MV-4-11 (cell line): ENCODE data around the gene FGD3.
"Not testable (repeated sequence)": the region's sequence is repeated elsewhere in the genome, so short reads cannot be mapped to it uniquely, and the experiment has no call there.

Experiments used
- DNase-seq: peaks from one replicate; lab custom pipeline; 2025; lab: John Stamatoyannopoulos, UW

The FGD3 gene

GRCh38 chr9:93010056-93010455 lies 62.7 kb downstream of the FGD3 start:
- DNase-seq = no peak

DNA sequence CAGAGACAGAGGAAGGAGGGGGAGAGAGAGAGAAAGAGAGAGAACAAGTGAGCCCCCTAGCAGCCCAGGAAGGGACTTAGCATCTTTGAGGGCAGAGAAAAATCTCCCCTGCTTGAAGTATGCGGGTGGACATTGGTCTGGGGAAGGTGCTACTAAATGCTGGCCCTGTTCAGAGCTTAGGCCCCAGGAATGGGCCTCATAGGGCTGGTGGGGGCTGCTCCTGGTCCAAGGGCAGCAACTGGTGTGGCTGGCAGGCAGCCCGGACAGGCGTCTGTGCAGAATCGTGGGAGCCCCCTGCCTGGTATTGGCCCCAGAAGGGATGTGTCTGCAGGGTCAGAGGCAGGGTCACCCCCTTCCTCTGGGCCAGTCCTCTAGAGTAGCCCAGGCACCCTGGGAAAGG lies 63.4 kb downstream of the FGD3 start:
- no peak for DNase-seq

DNA sequence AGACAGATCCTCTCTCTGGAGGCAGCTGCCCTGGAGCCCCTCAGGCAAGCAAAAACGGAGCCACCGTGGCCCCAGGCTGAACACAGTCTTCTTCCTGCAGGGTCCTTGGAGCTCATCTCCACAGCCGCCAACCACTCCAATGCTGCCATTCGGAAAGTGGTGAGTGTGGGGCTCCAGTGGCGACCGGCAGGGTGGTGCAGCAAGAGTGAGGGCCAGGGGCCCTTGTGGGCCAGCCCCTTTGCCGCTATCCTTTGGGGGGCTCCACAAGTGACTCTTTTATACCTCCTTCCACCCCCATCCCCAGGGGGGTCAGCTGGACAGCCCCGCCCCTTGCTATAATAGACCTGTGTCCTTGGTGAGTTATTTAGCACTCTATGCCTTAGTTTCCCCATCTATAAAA lies 63.8 kb downstream of the FGD3 start:
- no peak for DNase-seq

DNA sequence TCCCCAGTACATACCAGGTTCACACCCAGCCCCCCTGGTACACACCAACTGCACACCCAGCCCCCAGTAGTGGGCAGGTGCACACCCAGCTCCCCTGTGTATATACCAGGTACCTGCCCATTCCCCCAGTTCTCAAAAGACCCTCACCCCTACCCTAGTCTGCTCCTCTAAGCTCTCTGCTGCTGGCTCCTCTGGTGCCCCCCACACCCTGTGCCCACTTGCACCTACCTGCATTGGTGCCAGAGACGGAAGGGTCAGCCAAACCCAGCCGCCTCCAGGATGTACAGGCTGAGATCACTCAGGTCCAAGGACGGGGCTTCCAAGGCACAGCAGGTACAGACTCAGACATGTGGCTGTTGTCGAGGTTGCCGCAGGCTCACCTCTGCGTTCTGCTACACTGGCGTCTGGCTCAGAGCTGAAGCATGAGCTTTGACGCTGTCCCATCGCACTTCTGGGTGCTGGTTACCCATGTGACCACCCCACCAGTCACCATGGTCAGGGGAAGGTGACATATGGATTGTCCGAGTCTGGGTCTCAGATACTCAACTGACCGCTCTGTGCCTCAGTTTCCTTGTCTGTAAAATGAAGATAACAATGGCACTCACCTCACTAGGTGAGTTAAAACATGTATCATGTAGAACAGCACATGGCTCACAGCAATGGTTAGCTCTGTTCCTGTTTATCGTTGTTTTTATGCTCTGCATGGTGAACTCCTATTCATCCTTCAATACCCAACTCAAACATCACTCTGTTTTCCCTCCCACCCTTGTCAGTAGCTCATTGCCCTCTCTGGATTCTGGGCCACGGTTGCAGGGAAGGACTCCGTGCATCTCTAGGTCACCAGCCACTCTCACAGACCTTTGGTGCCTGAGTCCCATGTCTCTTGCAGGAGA lies 65.9 kb downstream of the FGD3 start:
- DNase-seq = no peak

GRCh38 chr9:93013856-93014582 lies 66.7 kb downstream of the FGD3 start:
- no peak for DNase-seq

DNA sequence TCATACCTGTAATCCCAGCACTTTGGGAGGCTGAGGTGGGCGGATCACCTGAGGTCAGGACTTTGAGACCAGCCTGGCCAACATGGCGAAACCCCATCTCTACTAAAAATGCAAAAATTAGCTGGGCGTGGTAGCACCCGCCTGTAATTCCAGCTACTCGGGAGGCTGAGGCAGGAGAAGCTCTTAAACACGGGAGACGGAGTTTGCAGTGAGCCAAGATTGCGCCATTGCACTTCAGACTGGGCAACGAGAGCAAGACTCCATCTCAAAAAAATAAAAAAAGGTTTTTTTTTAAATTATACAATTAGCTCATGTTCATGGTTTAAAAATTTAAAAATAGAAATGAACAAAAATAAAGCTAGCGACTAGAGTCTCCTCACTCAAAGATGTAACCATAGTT lies 67.9 kb downstream of the FGD3 start:
- not testable (repeated sequence) for DNase-seq

- DNase-seq = no peak
These were observed 70.3 kb downstream of the FGD3 start for GRCh38 chr9:93017621-93018020.

GRCh38 chr9:93020151-93020550 lies 72.8 kb downstream of the FGD3 start:
- no peak for DNase-seq

- DNase-seq = peak; percentile 50
These were observed 73.7 kb downstream of the FGD3 start for GRCh38 chr9:93020771-93021670.

GRCh38 chr9:93022066-93022465 lies 74.7 kb downstream of the FGD3 start:
- DNase-seq = no peak

DNA sequence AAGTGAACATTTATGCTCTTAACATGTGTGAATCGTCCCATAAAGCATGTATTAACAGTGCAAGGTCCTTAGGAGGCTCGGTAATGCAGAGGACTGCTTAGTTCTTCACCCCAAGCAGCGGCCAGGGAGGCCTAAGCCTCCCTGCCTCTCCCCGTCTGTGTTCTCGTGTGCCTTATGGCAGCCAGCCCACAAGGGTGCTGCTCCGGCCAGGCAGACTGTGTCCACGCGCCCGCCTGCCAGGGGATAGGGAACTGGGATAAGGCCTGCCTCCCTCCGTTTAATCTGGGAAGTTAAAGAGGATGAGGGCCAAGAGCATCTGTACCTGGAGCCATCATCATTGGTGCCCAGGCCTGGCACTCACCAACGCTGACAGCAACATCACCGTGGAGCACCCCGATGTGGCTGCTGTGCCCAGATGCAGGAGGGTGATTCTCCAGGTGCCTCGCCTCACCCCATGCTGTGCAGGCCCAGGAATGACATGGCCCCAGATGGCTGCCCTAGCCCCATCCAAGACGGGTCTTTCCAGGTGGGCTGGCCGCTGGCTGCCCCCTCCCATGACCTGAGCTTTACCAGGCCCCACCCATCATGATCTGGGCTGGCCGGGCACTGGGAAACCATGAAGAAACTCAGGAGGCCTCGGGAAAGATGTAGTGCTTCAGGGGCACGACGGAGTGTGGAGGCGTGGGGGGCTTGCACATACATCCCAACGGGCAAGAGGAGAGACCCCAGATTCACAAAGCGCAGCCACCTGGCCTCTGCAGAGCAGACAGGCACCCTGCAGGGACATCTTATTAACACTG lies 75.6 kb downstream of the FGD3 start:
- DNase-seq = no peak

DNA sequence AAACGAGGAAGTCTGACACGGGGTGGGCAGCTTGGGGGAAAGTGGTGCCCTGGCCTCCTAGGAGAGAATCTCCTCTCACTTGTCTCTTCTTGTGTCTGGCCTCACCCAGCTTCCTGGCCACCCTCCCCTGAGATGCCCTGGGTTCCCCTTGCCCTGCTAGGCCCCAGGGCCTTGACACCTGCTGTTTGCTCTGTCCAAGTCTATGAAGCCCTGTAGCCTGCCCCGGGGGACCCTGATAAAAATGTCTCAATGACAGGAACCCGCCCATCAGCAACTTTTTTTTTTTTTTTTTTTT lies 76.1 kb downstream of the FGD3 start:
- DNase-seq = no peak

DNA sequence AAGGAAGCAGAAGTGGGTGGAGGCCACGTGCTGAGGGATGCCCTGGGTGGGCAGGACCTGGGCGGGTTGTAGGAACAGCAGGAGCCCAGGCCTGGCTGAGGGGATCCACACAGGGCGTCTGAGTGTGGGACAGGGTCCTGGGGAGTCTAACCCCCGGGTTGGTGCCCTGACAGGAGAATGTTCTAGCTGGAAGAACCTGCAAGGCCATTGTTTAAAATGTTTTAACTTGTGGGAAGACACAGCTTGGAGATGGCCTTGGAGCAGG lies 77.3 kb downstream of the FGD3 start:
- no peak for DNase-seq

DNA sequence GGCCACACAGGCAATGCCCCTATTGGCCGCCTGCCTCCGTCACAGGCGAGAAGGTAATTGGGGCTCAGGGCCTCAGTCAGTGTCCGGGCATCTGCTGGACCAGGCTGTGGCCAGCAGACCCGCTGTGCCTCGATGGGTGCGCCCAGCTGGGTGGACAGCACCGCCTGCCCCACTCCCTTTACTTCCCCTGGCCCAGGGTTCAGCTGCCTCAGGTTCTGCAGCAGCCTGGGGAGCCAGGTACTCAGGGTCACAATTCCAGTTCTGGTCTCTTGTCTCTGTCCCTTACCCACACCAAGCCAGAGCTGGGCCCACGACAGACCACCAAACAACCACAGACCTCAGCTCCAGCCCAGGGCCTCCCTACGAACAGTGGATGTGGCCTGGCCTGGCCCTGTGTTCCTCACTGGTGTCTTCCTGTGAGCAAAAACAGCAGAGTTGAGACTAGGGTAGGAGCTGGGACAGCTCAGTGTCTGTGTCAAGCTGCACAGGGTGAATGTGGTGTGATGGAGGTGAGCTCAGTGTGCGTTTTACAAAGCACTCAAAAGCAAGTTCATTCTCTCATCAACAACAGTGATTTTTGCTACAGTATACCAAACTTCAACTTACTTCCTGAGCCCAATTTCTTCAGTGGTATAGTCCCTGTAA lies 77.8 kb downstream of the FGD3 start:
- DNase-seq = no peak

- no peak for DNase-seq
These were observed 78.4 kb downstream of the FGD3 start for GRCh38 chr9:93025736-93026135.

DNA sequence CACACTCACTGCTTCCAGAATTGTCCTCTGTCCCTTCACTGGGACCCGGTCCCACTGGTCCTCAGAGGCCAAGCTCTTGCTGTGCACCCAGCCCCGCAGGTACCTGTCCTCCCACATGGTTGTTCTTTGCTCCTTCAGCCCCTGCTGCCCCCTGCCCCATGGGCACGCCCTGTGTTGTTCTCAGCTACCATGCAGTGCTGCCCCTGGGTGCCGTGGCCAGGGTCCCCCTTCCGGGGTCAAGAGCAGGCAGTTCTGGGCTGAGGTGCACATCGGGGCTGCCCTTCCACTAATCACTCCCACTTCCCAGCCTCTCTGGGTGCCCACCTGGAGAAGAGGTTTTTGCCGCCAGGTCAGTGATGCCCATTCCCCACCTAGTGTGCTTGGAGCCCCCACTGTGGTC lies 79.3 kb downstream of the FGD3 start:
- DNase-seq = no peak

GRCh38 chr9:93027750-93028149 lies 80.4 kb downstream of the FGD3 start:
- no peak for DNase-seq

DNA sequence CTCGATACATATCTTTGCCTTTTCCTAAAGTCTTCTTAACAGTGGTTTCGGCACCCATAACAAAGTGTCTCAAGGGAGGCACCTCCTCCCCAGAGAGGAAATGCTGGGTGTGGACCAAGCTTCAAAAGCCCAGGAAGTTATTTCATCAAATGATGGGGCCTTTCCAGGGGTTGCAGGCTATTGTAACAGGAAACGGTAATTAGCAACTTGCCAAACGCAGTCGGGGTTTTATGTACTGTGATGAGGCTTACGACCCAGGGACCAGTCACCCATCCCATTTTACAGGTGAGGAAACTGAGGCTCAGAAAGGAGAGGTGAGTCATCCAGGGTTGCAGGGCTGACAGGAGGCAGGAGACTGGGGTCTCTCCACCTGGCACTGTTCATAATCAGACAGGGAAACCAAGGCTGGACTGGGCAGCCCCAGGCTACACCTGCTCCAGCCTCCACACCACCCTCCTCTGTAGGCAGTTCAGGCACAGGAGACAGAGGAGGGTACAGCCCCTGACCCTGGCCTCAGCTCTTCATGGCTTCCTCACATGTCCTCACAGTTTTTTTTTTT lies 81.2 kb downstream of the FGD3 start:
- DNase-seq = peak; percentile 94

DNA sequence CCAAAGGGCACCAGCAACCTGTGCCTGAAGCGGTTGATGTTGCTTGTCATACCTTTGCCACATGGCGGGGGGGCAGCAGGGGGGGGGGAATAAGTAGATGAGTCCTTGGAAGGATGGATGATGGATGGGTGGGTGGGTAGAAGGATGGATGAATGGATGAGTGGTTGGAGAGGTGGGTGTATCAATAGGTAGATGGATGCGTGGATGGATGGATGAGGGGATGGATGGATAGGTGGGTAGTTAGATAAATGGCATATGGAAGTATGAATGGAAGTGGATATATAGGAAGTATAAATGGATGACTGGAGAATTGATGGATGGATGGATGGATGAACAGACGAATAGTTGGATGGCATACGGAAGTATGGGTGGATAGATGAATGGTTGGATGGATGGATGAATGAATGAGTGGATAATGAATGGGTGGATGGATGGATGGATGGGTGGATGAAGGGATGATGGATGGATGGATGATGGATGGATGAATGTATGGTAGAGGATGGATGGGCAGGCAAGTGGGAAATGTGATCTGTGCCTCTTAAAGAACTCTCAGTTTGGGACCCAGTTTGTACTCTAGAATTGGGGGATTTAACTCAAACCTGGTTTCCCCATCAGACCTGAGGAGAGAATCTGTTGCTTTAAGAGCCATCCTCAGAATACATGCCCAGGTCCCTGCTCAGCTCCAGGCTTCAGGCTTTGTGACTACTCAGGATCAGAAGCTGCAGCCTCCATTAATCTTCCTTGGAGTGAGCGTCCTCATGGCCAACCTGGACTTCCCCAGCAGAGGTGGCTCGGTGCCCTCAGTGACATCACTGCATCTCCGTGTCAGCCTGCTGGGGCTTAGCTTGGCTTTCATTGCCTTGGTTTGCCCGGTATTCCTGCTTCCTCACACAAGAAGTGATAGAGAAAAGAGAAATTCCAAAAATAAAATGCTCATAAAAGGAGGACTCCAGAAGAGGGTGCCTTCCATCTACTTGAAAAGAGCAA lies 83.6 kb downstream of the FGD3 start:
- no peak for DNase-seq
